ENCODE results near the gene RPS6KA2.

Gene RPS6KA2

GRCh38 chr6:166473886-166474571 is 153.0 kb downstream of the RPS6KA2 start:
- no peak for DNase-seq (ENCODE audit: low spot score)
- in situ Hi-C loops (cut with MboI; ENCODE audit: low pct_unique_long_range_greater_than_20kb, low sequenced_read_pairs, unreplicated experiment) = no loop called here
- no peak for TF ChIP-seq CTCF (IDR thresholded peaks at IDR 0.05; ENCODE audit: extremely low read depth, insufficient read depth, missing control alignments)

- no peak for TF ChIP-seq CTCF (IDR thresholded peaks at IDR 0.05; ENCODE audit: extremely low read depth, insufficient read depth, missing control alignments)
- no peak for DNase-seq (ENCODE audit: low spot score)
- in situ Hi-C loops (cut with MboI; ENCODE audit: low pct_unique_long_range_greater_than_20kb, low sequenced_read_pairs, unreplicated experiment) = no loop called here
These were observed 154.4 kb downstream of the RPS6KA2 start for GRCh38 chr6:166472636-166473035.

GRCh38 chr6:166471797-166472260 is 155.2 kb downstream of the RPS6KA2 start:
- in situ Hi-C loops (cut with MboI; ENCODE audit: low pct_unique_long_range_greater_than_20kb, low sequenced_read_pairs, unreplicated experiment) = no loop called here
- no peak for TF ChIP-seq CTCF (IDR thresholded peaks at IDR 0.05; ENCODE audit: extremely low read depth, insufficient read depth, missing control alignments)
- no peak for DNase-seq (ENCODE audit: low spot score)

- in situ Hi-C loops (cut with MboI; ENCODE audit: low pct_unique_long_range_greater_than_20kb, low sequenced_read_pairs, unreplicated experiment) = no loop called here
- no peak for TF ChIP-seq CTCF (IDR thresholded peaks at IDR 0.05; ENCODE audit: extremely low read depth, insufficient read depth, missing control alignments)
- DNase-seq (ENCODE audit: low spot score) = no peak
These were observed 156.1 kb downstream of the RPS6KA2 start for GRCh38 chr6:166470863-166471410.

GRCh38 chr6:166470029-166470862 is 156.8 kb downstream of the RPS6KA2 start:
- no peak for TF ChIP-seq CTCF (IDR thresholded peaks at IDR 0.05; ENCODE audit: extremely low read depth, insufficient read depth, missing control alignments)
- in situ Hi-C loops (cut with MboI; ENCODE audit: low pct_unique_long_range_greater_than_20kb, low sequenced_read_pairs, unreplicated experiment) = no loop called here

GRCh38 chr6:166469426-166469961 is 157.6 kb downstream of the RPS6KA2 start:
- TF ChIP-seq CTCF (IDR thresholded peaks at IDR 0.05; ENCODE audit: extremely low read depth, insufficient read depth, missing control alignments) = no peak
- in situ Hi-C loops (cut with MboI; ENCODE audit: low pct_unique_long_range_greater_than_20kb, low sequenced_read_pairs, unreplicated experiment) = no loop called here

More at GRCh38 chr6:166470029-166470862, 156.8 kb downstream of the RPS6KA2 start:
- DNase-seq (ENCODE audit: low spot score) = no peak

More at GRCh38 chr6:166469426-166469961, 157.6 kb downstream of the RPS6KA2 start:
- no peak for DNase-seq (ENCODE audit: low spot score)

Data from GM13977 (cell line).